H9 (cell line): Measurements from ENCODE around the gene HOXB1. TPM values are rescaled to one million over a fixed set of nuclear protein-coding genes. Genes with fewer than 3 reads are reported as not detected.

Experiments used
- DNase-seq: peaks from one replicate; pipeline ENCODE4 v3.0.0-alpha.2; 2017
- H2AFZ ChIP-seq: one replicate; pipeline ENCODE4 v1.6.1; 2013; ENCODE audit warnings: mild to moderate bottlenecking, low read length, control low read depth, moderate library complexity
- H2AK5ac ChIP-seq: 2 replicates; pipeline ENCODE4 v1.6.1; 2013; ENCODE audit warnings: low read length, control low read depth, mixed read lengths; ENCODE audit not compliant: insufficient read length
- H2BK120ac ChIP-seq: one replicate; pipeline ENCODE4 v1.6.1; 2013; ENCODE audit warnings: low read depth, mild to moderate bottlenecking, low read length, control low read depth, inconsistent platforms; ENCODE audit not compliant: poor library complexity, severe bottlenecking
- H2BK12ac ChIP-seq: 2 replicates; pipeline ENCODE4 v1.6.1; 2013; ENCODE audit warnings: low read length, control low read depth, mixed read lengths, low read depth; ENCODE audit not compliant: insufficient read length
- H2BK15ac ChIP-seq: 2 replicates; pipeline ENCODE4 v1.6.1; 2013; ENCODE audit warnings: low read depth, low read length, control low read depth
- H2BK20ac ChIP-seq: one replicate; pipeline ENCODE4 v1.6.1; 2013; ENCODE audit warnings: low read depth, mild to moderate bottlenecking, low read length, control low read depth, inconsistent platforms; ENCODE audit not compliant: poor library complexity, severe bottlenecking
- H2BK5ac ChIP-seq: 2 replicates; pipeline ENCODE4 v1.6.1; 2013; ENCODE audit warnings: low read length, control low read depth, mixed read lengths; ENCODE audit not compliant: insufficient read length
- H3K14ac ChIP-seq: 2 replicates; pipeline ENCODE4 v1.6.1; 2013; ENCODE audit warnings: low read length, control low read depth; ENCODE audit not compliant: insufficient read depth
- H3K18ac ChIP-seq: 2 replicates; pipeline ENCODE4 v1.6.1; 2013; ENCODE audit warnings: low read depth, mild to moderate bottlenecking, mixed read lengths, low read length, control low read depth; ENCODE audit not compliant: insufficient read length
- H3K23ac ChIP-seq: 2 replicates; pipeline ENCODE4 v1.6.1; 2013; ENCODE audit warnings: low read length, control low read depth, mixed read lengths, low read depth; ENCODE audit not compliant: insufficient read length
- H3K23me2 ChIP-seq: 2 replicates; pipeline ENCODE4 v1.6.1; 2013; ENCODE audit warnings: low read depth, mild to moderate bottlenecking, mixed read lengths, low read length, control low read depth; ENCODE audit not compliant: insufficient read length, poor library complexity, severe bottlenecking
- H3K27ac ChIP-seq: 2 replicates; pipeline ENCODE4 v1.5.1; 2013; ENCODE audit warnings: low read length, control low read depth, mixed read lengths, low read depth; ENCODE audit not compliant: insufficient read length
- H3K27me3 ChIP-seq: 2 replicates; pipeline ENCODE4 v1.6.1; 2013; ENCODE audit warnings: low read length, control low read depth, inconsistent platforms; ENCODE audit not compliant: insufficient read depth
- H3K4ac ChIP-seq: 2 replicates; pipeline ENCODE4 v1.6.1; 2013; ENCODE audit warnings: low read depth, mild to moderate bottlenecking, control low read depth, inconsistent platforms, low read length, moderate library complexity
- H3K4me1 ChIP-seq: 2 replicates; pipeline ENCODE4 v1.6.1; 2013; ENCODE audit warnings: low read length, control low read depth, inconsistent platforms; ENCODE audit not compliant: insufficient read depth
- H3K4me2 ChIP-seq: 2 replicates; pipeline ENCODE4 v1.6.1; 2013; ENCODE audit warnings: low read length, control low read depth, mixed read lengths; ENCODE audit not compliant: insufficient read length, insufficient read depth
- H3K56ac ChIP-seq: 2 replicates; pipeline ENCODE4 v1.6.1; 2013; ENCODE audit warnings: low read depth, mild to moderate bottlenecking, mixed read lengths, low read length, control low read depth; ENCODE audit not compliant: insufficient read length
- H3K79me1 ChIP-seq: 2 replicates; pipeline ENCODE4 v1.6.1; 2013; ENCODE audit warnings: low read depth, mild to moderate bottlenecking, moderate library complexity, low read length, control low read depth, inconsistent platforms; ENCODE audit not compliant: insufficient read depth, poor library complexity, severe bottlenecking
- H3K79me2 ChIP-seq: 2 replicates; pipeline ENCODE4 v1.6.1; 2013; ENCODE audit warnings: low read length, control low read depth, inconsistent platforms; ENCODE audit not compliant: insufficient read depth
- H3K9ac ChIP-seq: 2 replicates; pipeline ENCODE4 v1.6.1; 2013; ENCODE audit warnings: low read length, control low read depth, mixed read lengths; ENCODE audit not compliant: insufficient read length; ENCODE audit errors: extremely low read depth
- H3K9me3 ChIP-seq: one replicate; pipeline ENCODE4 v1.6.1; 2013; ENCODE audit warnings: low read depth, low read length, inconsistent platforms; ENCODE audit not compliant: control insufficient read depth
- H3T11ph ChIP-seq: one replicate; pipeline ENCODE4 v1.6.1; 2013; ENCODE audit warnings: mild to moderate bottlenecking, low read length, control low read depth, inconsistent platforms
- H4K20me1 ChIP-seq: one replicate; pipeline ENCODE4 v1.6.1; 2013; ENCODE audit not compliant: control insufficient read depth, insufficient read length, insufficient read depth
- H4K5ac ChIP-seq: 2 replicates; pipeline ENCODE4 v1.6.1; 2013; ENCODE audit warnings: low read depth, mild to moderate bottlenecking, mixed read lengths, low read length, control low read depth; ENCODE audit not compliant: insufficient read length
- H4K8ac ChIP-seq: replicated peaks from 2 replicates; pipeline ENCODE4 v1.6.1; 2013; ENCODE audit warnings: low read length, control low read depth, mixed read lengths, low read depth; ENCODE audit not compliant: insufficient read length
- H4K91ac ChIP-seq: 2 replicates; pipeline ENCODE4 v1.6.1; 2013; ENCODE audit warnings: low read depth, mild to moderate bottlenecking, moderate library complexity, mixed read lengths, low read length, control low read depth; ENCODE audit not compliant: insufficient read length
- H3K27ac Mint-ChIP-seq, 3 experiments: 2 replicates in 2 of 3; 3 replicates in 1 of 3; pipeline ENCODE4 v1.8.0; 2020 to 2021; ENCODE audit warnings: mixed read lengths in 3 of 3, mild to moderate bottlenecking in 1 of 3, moderate library complexity in 1 of 3
- H3K27me3 Mint-ChIP-seq: 2 replicates; pipeline ENCODE4 v1.8.0; 2021; ENCODE audit warnings: low read depth, mild to moderate bottlenecking, moderate library complexity, mixed read lengths
- H3K36me3 Mint-ChIP-seq, 3 experiments: 2 replicates in 2 of 3; 3 replicates in 1 of 3; pipeline ENCODE4 v1.8.0; 2020 to 2021; ENCODE audit warnings: low read depth in 3 of 3, mixed read lengths in 3 of 3; ENCODE audit not compliant: insufficient read depth in 1 of 3
- H3K4me1 Mint-ChIP-seq, 2 experiments: 2 replicates each; pipeline ENCODE4 v1.8.0; 2020; ENCODE audit warnings: mixed read lengths in 2 of 2
- H3K4me3 Mint-ChIP-seq, 2 experiments: 2 replicates in 1 of 2; 3 replicates in 1 of 2; pipeline ENCODE4 v1.8.0; 2020 to 2021; ENCODE audit warnings: mild to moderate bottlenecking in 2 of 2, mixed read lengths in 2 of 2, moderate library complexity in 1 of 2
- H3K9me3 Mint-ChIP-seq, 2 experiments: 2 replicates in 1 of 2; 3 replicates in 1 of 2; pipeline ENCODE4 v1.8.0; 2020; ENCODE audit warnings: mild to moderate bottlenecking in 2 of 2, mixed read lengths in 2 of 2, moderate library complexity in 1 of 2
- WGBS: extraction: QIAGEN DNeasy Blood & Tissue Kit; methylation state at CpG from one replicate; pipeline ENCODE4 v1.1.7; 2013; ENCODE audit warnings: missing lambda C conversion rate, low lambda C conversion rate, mixed read lengths; ENCODE audit not compliant: insufficient read length; ENCODE audit errors: extremely low coverage; 5-methylcytosine and 5-hydroxymethylcytosine counted together
- total RNA-seq: library from RNA; stranded (reverse); gene quantifications from 2 replicates; pipeline ENCODE4 v1.2.1, GENCODE V29; 2021
- TF ChIP-seq, protein P1 (sequence below): fragments of 200-600 bp; sonication (generic); conservative IDR thresholded peaks from 3 replicates; pipeline ENCODE4 v1.8.0; 2021; ENCODE audit warnings: antibody characterized with exemption, mild to moderate bottlenecking

HOXB1 gene
- total RNA-seq, 1 experiment from 2014 or later: not detected

DNA sequence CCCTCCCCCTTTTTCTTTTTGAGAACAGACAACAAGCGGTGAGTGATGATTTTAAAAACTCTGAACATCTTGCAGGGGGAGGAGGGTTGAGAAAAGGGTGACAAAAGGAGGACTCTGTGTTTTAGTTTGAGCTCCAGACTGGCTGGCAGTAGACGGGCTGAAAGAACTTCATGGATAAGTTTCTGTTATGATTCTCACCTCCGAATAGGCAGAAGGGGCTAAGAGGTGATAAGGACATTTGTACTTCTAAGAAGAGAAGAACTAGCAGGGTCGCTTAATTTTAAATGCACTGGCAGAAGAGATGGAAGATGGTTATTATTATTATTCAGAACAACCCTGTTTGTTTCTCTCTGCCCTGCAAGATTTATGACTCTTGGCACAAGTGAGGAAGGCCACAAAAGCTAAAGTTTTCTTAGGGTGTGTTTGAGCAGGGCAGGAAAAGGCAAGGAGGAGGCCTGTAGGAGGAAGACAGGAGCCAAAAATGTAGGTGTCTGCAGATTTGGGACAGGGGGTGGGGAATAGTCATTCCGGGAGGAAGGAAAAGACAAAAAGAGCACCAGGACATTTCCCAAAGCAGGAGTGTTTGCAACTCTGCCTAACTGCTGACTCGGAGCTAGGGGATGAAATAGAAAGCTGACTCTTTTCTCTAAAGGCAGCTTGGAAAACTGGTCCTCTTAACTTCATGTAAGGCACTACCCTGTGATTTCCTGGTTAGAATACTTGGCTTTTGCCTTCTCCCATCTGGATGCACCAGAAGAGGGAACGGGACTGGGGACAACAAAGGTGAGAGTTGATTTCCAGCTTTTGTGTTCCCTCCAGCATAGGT lies 26.0 kb upstream of the HOXB1 start:
- Histone ChIP-seq H3K18ac (no peak overlapping the region), H4K91ac (no peak overlapping the region), H3K23ac (no peak overlapping the region), H2BK12ac (no peak overlapping the region), H3K23me2 (no peaks in the 10 kb centered on the region), H3K14ac (no peak overlapping the region), H3T11ph (no peak overlapping the region), H3K56ac (no peak overlapping the region), H2BK15ac (no peak overlapping the region), H3K27ac (no peak overlapping the region), H3K4me1 (no peaks in the 10 kb centered on the region), H3K9ac (no peak overlapping the region), H3K4ac (no peak overlapping the region), H3K4me2 (no peak overlapping the region), H2BK20ac (no peak overlapping the region), H4K5ac (no peak overlapping the region), H3K9me3 (no peaks in the 10 kb centered on the region), H4K8ac (no peak overlapping the region), H2AFZ (no peak overlapping the region), H3K27me3 (peaks cover 96% of the 10 kb centered on the region), H4K20me1 (peaks cover 3% of the 10 kb centered on the region), H2AK5ac (no peak overlapping the region), H2BK120ac (no peak overlapping the region), H2BK5ac (no peak overlapping the region), H3K79me2 (no peaks in the 10 kb centered on the region), H3K79me1 (no peaks in the 10 kb centered on the region)
- Mint-ChIP-seq H3K4me3 (no peak overlapping the region), H3K4me1 (peaks cover 8 to 24% of the 10 kb centered on the region in 2 experiments), H3K9me3 (peaks cover 9% of the 10 kb centered on the region in 2 experiments; a peak in 4 of 5 replicates), H3K36me3 (peaks cover 0 to 2% (median 0%) of the 10 kb centered on the region in 3 experiments; a peak in 1 of 7 replicates), H3K27ac (no peak overlapping the region), H3K27me3 (peaks cover 99% of the 10 kb centered on the region)
- DNase-seq: no peak
- TF ChIP-seq, protein P1, sequence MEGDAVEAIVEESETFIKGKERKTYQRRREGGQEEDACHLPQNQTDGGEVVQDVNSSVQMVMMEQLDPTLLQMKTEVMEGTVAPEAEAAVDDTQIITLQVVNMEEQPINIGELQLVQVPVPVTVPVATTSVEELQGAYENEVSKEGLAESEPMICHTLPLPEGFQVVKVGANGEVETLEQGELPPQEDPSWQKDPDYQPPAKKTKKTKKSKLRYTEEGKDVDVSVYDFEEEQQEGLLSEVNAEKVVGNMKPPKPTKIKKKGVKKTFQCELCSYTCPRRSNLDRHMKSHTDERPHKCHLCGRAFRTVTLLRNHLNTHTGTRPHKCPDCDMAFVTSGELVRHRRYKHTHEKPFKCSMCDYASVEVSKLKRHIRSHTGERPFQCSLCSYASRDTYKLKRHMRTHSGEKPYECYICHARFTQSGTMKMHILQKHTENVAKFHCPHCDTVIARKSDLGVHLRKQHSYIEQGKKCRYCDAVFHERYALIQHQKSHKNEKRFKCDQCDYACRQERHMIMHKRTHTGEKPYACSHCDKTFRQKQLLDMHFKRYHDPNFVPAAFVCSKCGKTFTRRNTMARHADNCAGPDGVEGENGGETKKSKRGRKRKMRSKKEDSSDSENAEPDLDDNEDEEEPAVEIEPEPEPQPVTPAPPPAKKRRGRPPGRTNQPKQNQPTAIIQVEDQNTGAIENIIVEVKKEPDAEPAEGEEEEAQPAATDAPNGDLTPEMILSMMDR: no peak
- WGBS: no CpG with 5 or more reads among the region's 7 CpGs
